A549 (cell line): Measurements from ENCODE around the gene DMGDH. TPM values are rescaled to one million over a fixed set of nuclear protein-coding genes. Genes with fewer than 3 reads are reported as not detected.

Experiments used
- ATAC-seq, 2 experiments: fragments of 200-7000 bp in 1 of 2; fragments of >200 bp in 1 of 2; cut with Nextera tagmentation in 1 of 2; cut with Tn5 transposase in 1 of 2; 3 replicates each; pipeline versions ENCODE4 v1.8.0 to v1.9.1; 2018 to 2020; ENCODE audit warnings: mild to moderate bottlenecking in 1 of 2, moderate library complexity in 1 of 2
- CTCF ChIA-PET: fragments of 300-600 bp; sonication (Branson Sonifier 250); formaldehyde crosslinking; extraction: SDS; loops from one replicate; lab custom pipeline; 2021; ENCODE audit warnings: antibody characterized with exemption, inconsistent platforms; lab: Yijun Ruan, JAX
- POLR2A ChIA-PET: fragments of 350-600 bp; formaldehyde crosslinking; extraction: SDS; loops from one replicate; lab custom pipeline; 2021; ENCODE audit warnings: antibody characterized with exemption, inconsistent platforms; lab: Yijun Ruan, JAX
- DNase-seq, 2 experiments: peaks; one replicate each; pipeline versions ENCODE4 v3.0.0 to v3.0.0-alpha.2; 2011 to 2016; ENCODE audit warnings: low read depth in 1 of 2, low spot score in 1 of 2
- FAIRE-seq: peaks from 2 replicates; lab custom pipeline; 2011; peaks lifted over from hg19 to GRCh38; lab: Jason Lieb, UNC
- H3K27ac ChIP-seq, 2 experiments: fragments of >200 bp; sonication (Bioruptor Twin); formaldehyde crosslinking; 3 replicates each; pipeline ENCODE4 v1.5.1; 2016 to 2017
- H3K4me1 ChIP-seq: fragments of >200 bp; sonication (Bioruptor Twin); formaldehyde crosslinking; 3 replicates; pipeline ENCODE4 v1.6.1; 2016
- H3K4me2 ChIP-seq: fragments of >200 bp; sonication (Bioruptor Twin); formaldehyde crosslinking; 3 replicates; pipeline ENCODE4 v1.6.1; 2016
- H3K4me3 ChIP-seq: fragments of >200 bp; sonication (Bioruptor Twin); formaldehyde crosslinking; 3 replicates; pipeline ENCODE4 v1.5.1; 2016
- H3K9me3 ChIP-seq: fragments of >200 bp; sonication (Bioruptor Twin); formaldehyde crosslinking; 3 replicates; pipeline ENCODE4 v1.6.1; 2016
- ATOH8 ChIP-seq: fragments of 250-450 bp; sonication (Bioruptor Pico); IDR thresholded peaks from 2 replicates; pipeline ENCODE4 v1.5.0; 2020; ENCODE audit warnings: low read depth, mild to moderate bottlenecking, moderate library complexity
- E2F6 ChIP-seq: IDR thresholded peaks from 2 replicates; pipeline ENCODE4 v1.6.1; 2012; ENCODE audit warnings: low read depth, borderline replicate concordance
- EHF ChIP-seq: fragments of 250-450 bp; sonication (Bioruptor Pico); IDR thresholded peaks from 2 replicates; pipeline ENCODE4 v1.5.0; 2020; ENCODE audit warnings: mild to moderate bottlenecking
- EHMT2 ChIP-seq: fragments of 200-600 bp; sonication (generic); IDR thresholded peaks from 2 replicates; pipeline ENCODE4 v1.6.1; 2016; ENCODE audit warnings: antibody characterized with exemption, low read depth, mild to moderate bottlenecking, moderate library complexity
- EP300 ChIP-seq, 2 experiments: fragments of >200 bp; sonication (Bioruptor Twin); formaldehyde crosslinking; IDR thresholded peaks; 2 replicates in 1 of 2; 3 replicates in 1 of 2; pipeline ENCODE4 v1.6.1; 2016 to 2017
- FOXS1 ChIP-seq: fragments of 250-450 bp; sonication (Bioruptor Pico); IDR thresholded peaks from 2 replicates; pipeline ENCODE4 v1.5.0; 2020; ENCODE audit warnings: mild to moderate bottlenecking, moderate library complexity
- HMGXB4 ChIP-seq: fragments of 250-450 bp; sonication (Bioruptor Pico); IDR thresholded peaks from 2 replicates; pipeline ENCODE4 v1.5.0; 2021; ENCODE audit warnings: mild to moderate bottlenecking, moderate library complexity, borderline replicate concordance
- HOXA7 ChIP-seq: fragments of 250-450 bp; sonication (Bioruptor Pico); IDR thresholded peaks from 2 replicates; pipeline ENCODE4 v1.5.0; 2020; ENCODE audit warnings: mild to moderate bottlenecking, moderate library complexity
- JUN ChIP-seq, 2 experiments: fragments of >200 bp; sonication (Bioruptor Twin); formaldehyde crosslinking; IDR thresholded peaks; 2 replicates in 1 of 2; 3 replicates in 1 of 2; pipeline ENCODE4 v1.6.1; 2016 to 2017
- JUNB ChIP-seq: fragments of >200 bp; sonication (Bioruptor Twin); formaldehyde crosslinking; IDR thresholded peaks from 2 replicates; pipeline ENCODE4 v1.6.1; 2016
- KDM1A ChIP-seq: fragments of 200-600 bp; sonication (generic); IDR thresholded peaks from 2 replicates; pipeline ENCODE4 v1.6.1; 2016; ENCODE audit warnings: low read depth, mild to moderate bottlenecking
- KDM5A ChIP-seq: fragments of 200-600 bp; sonication (generic); IDR thresholded peaks from 2 replicates; pipeline ENCODE4 v1.6.1; 2016; ENCODE audit warnings: antibody characterized with exemption, mild to moderate bottlenecking
- MAX ChIP-seq: IDR thresholded peaks from 2 replicates; pipeline ENCODE4 v1.6.1; 2012
- NPAS2 ChIP-seq: fragments of 250-450 bp; sonication (Bioruptor Pico); IDR thresholded peaks from 2 replicates; pipeline ENCODE4 v1.8.0; 2022; ENCODE audit warnings: mild to moderate bottlenecking, moderate library complexity, borderline replicate concordance
- NR3C1 ChIP-seq: fragments of >200 bp; sonication (Bioruptor Twin); formaldehyde crosslinking; IDR thresholded peaks from 3 replicates; pipeline ENCODE4 v1.6.1; 2017
- PHF8 ChIP-seq: fragments of 200-600 bp; sonication (generic); IDR thresholded peaks from 2 replicates; pipeline ENCODE4 v1.6.1; 2016; ENCODE audit warnings: low read depth, mild to moderate bottlenecking, antibody characterized with exemption, moderate library complexity, borderline replicate concordance
- RAD21 ChIP-seq, 2 experiments: fragments of >200 bp in 1 of 2; sonication (Bioruptor Twin) in 1 of 2; formaldehyde crosslinking in 1 of 2; IDR thresholded peaks in 1 of 2; conservative IDR thresholded peaks in 1 of 2; 2 replicates in 1 of 2; 3 replicates in 1 of 2; pipeline ENCODE4 v1.6.1; 2012 to 2018; ENCODE audit warnings: inconsistent platforms in 1 of 2
- RARB ChIP-seq: fragments of 250-450 bp; sonication (Bioruptor Pico); IDR thresholded peaks from 2 replicates; pipeline ENCODE4 v1.8.0; 2021; ENCODE audit warnings: mild to moderate bottlenecking, moderate library complexity
- REST ChIP-seq: fragments of 200-600 bp; sonication (generic); IDR thresholded peaks from 2 replicates; pipeline ENCODE4 v1.6.1; 2016; ENCODE audit warnings: antibody characterized with exemption, mild to moderate bottlenecking, moderate library complexity
- SMC3 ChIP-seq: fragments of >200 bp; sonication (Bioruptor Twin); formaldehyde crosslinking; IDR thresholded peaks from 3 replicates; pipeline ENCODE4 v1.6.1; 2018; ENCODE audit warnings: inconsistent platforms
- ZC3H11A ChIP-seq: fragments of 450-650 bp; IDR thresholded peaks from 2 replicates; pipeline ENCODE4 v1.6.1; 2014; ENCODE audit warnings: antibody characterized with exemption, mild to moderate bottlenecking
- ZFP36 ChIP-seq: fragments of 450-650 bp; IDR thresholded peaks from 2 replicates; pipeline ENCODE4 v1.6.1; 2014; ENCODE audit warnings: borderline replicate concordance; ENCODE audit not compliant: partially characterized antibody
- ZSCAN20 ChIP-seq: fragments of 250-450 bp; sonication (Bioruptor Pico); IDR thresholded peaks from 2 replicates; pipeline ENCODE4 v1.8.0; 2022; ENCODE audit warnings: mild to moderate bottlenecking, moderate library complexity
- WGBS: methylation state at CpG from one replicate; pipeline ENCODE4 v1.1.6; 2017; ENCODE audit errors: missing lambda C conversion rate; 5-methylcytosine and 5-hydroxymethylcytosine counted together
- polyA plus RNA-seq, 4 experiments: library from polyadenylated mRNA; depleted of rRNA in 3 of 4; stranded (reverse); fragments of >200 nt; fragmentation: RNase III in 1 of 4; extraction: RNeasy Plus Mini Kit Qiagen cat#74134 plus additional on column Dnase treatment in 1 of 4; gene quantifications; 2 replicates in 3 of 4; 3 replicates in 1 of 4; pipeline ENCODE4 v1.2.3, GENCODE V29; 2011 to 2017

Gene DMGDH
- polyA plus RNA-seq, 2 of the 4 experiments (the other 2 are of a cell fraction) = 2.2 TPM; not detected in 1

GRCh38 chr5:78979909-78980308 lies 89.6 kb downstream of the DMGDH start:
- H3K9me3 ChIP-seq = no peaks in the 10 kb centered on the region
- ChIA-PET CTCF (interaction anchor here (1.0 to 1.2 kb wide), 2 partner anchors 153 to 472 kb away, joined by 3 to 8 read pairs; no protein-coding TSS in a partner anchor), POLR2A (no interaction called here)
- FAIRE-seq (no peak), DNase-seq (no peak), ATAC-seq (no peak)
- H3K4me3 ChIP-seq = no peak overlapping the region
- no peak overlapping the region for H3K4me2 ChIP-seq
- TF ChIP-seq REST (no peak), KDM1A (no peak), EP300 (IDR thresholded peaks at IDR 0.05) (no peak), HMGXB4 (CRISPR knock-in tag) (no peak), ATOH8 (CRISPR knock-in tag) (no peak), JUN (IDR thresholded peaks at IDR 0.05) (no peak), NR3C1 (no peak), PHF8 (no peak), RAD21 (conservative IDR thresholded peaks at IDR 0.05 in 1 of 2, IDR thresholded peaks at IDR 0.05 in 1 of 2) (no peak), JUNB (no peak), RARB (CRISPR knock-in tag) (no peak), ZC3H11A (no peak), SMC3 (no peak), EHF (CRISPR knock-in tag) (no peak), EHMT2 (no peak), NPAS2 (CRISPR knock-in tag) (no peak), KDM5A (no peak), FOXS1 (CRISPR knock-in tag) (no peak)
- H3K4me1 ChIP-seq = peaks cover 27% of the 10 kb centered on the region
- H3K27ac ChIP-seq = no peak overlapping the region

GRCh38 chr5:78979117-78979742 lies 90.2 kb downstream of the DMGDH start:
- CTCF ChIA-PET = interaction anchor here (1.2 to 1.7 kb wide), 2 partner anchors 14 to 94 kb away, joined by 4 read pairs; no protein-coding TSS in a partner anchor
- no peak overlapping the region for H3K4me3 ChIP-seq
- no peak for ATAC-seq
- TF ChIP-seq FOXS1 (CRISPR knock-in tag) (no peak), E2F6 (no peak), MAX (no peak), HOXA7 (CRISPR knock-in tag) (no peak), NR3C1 (no peak), ZSCAN20 (CRISPR knock-in tag) (no peak), ZFP36 (no peak)
- TF ChIP-seq, all 56 proteins: peak for 0
- no peak overlapping the region for H3K4me2 ChIP-seq
- no peak for FAIRE-seq
- WGBS = 87% methylated on average over 7 of the region's 7 CpGs
- POLR2A ChIA-PET = no interaction called here
- H3K27ac ChIP-seq = no peak overlapping the region
- no peak for DNase-seq
- no peaks in the 10 kb centered on the region for H3K9me3 ChIP-seq
- peaks cover 27% of the 10 kb centered on the region for H3K4me1 ChIP-seq
